ENCODE results near the gene RABGEF1.

The RABGEF1 gene

GRCh38 chr7:66731986-66732385 is 8.5 kb upstream of the RABGEF1 start:
- H3K79me2 ChIP-seq (ENCODE audit: insufficient read depth, low read length) = no peaks in the 10 kb centered on the region
- no peaks in the 10 kb centered on the region for H3K27me3 ChIP-seq (ENCODE audit: insufficient read depth, low read length, poor library complexity, severe bottlenecking)
- no peaks in the 10 kb centered on the region for H4K20me1 ChIP-seq (ENCODE audit: insufficient read depth, low read length, poor library complexity, severe bottlenecking)
- H3K4me3 ChIP-seq (ENCODE audit: low read length, poor library complexity, severe bottlenecking) = no peak overlapping the region
- H2AFZ ChIP-seq (ENCODE audit: low read length) = no peak overlapping the region
- H3K9me2 ChIP-seq (replicated peaks; ENCODE audit: low read depth, low read length) = no peaks in the 10 kb centered on the region
- H3K9ac ChIP-seq (ENCODE audit: low read depth, low read length, poor library complexity, severe bottlenecking) = no peak overlapping the region
- no peak for TF ChIP-seq EZH2phosphoT487 (IDR thresholded peaks at IDR 0.05; ENCODE audit: borderline replicate concordance)
- TF ChIP-seq CTCF (conservative IDR thresholded peaks at IDR 0.05; ENCODE audit: low read length) = no peak
- H3K9me3 ChIP-seq (ENCODE audit: insufficient read depth, low read depth, low read length) = peaks cover 5% of the 10 kb centered on the region; the same call in 1 of the 2 replicates
- H3K4me1 ChIP-seq (ENCODE audit: insufficient read depth, low read length, poor library complexity, severe bottlenecking) = no peaks in the 10 kb centered on the region
- no peaks in the 10 kb centered on the region for H3K36me3 ChIP-seq (ENCODE audit: insufficient read depth, low read length)
- no peak overlapping the region for H3K4me2 ChIP-seq (ENCODE audit: low read depth, low read length, poor library complexity, severe bottlenecking)
- H3F3A ChIP-seq (ENCODE audit: low read depth) = no peaks in the 10 kb centered on the region

- H3K9ac ChIP-seq (ENCODE audit: low read depth, low read length, poor library complexity, severe bottlenecking) = no peak overlapping the region
- H3K27me3 ChIP-seq (ENCODE audit: insufficient read depth, low read length, poor library complexity, severe bottlenecking) = no peaks in the 10 kb centered on the region
Measured at GRCh38 chr7:66732439-66732838, 8.1 kb upstream of the RABGEF1 start.

GRCh38 chr7:66734006-66734405 is 6.5 kb upstream of the RABGEF1 start:
- Histone ChIP-seq H4K20me1 (ENCODE audit: insufficient read depth, low read length, poor library complexity, severe bottlenecking) (no peaks in the 10 kb centered on the region), H3K9ac (ENCODE audit: low read depth, low read length, poor library complexity, severe bottlenecking) (no peak overlapping the region), H3K9me3 (ENCODE audit: insufficient read depth, low read depth, low read length) (peaks cover 5% of the 10 kb centered on the region; the same call in 1 of the 2 replicates), H3K36me3 (ENCODE audit: insufficient read depth, low read length) (no peaks in the 10 kb centered on the region), H2AFZ (ENCODE audit: low read length) (no peak overlapping the region), H3K4me2 (ENCODE audit: low read depth, low read length, poor library complexity, severe bottlenecking) (no peak overlapping the region), H3K4me3 (ENCODE audit: low read length, poor library complexity, severe bottlenecking) (no peak overlapping the region), H3K27me3 (ENCODE audit: insufficient read depth, low read length, poor library complexity, severe bottlenecking) (no peaks in the 10 kb centered on the region), H3F3A (ENCODE audit: low read depth) (no peaks in the 10 kb centered on the region), H3K9me2 (replicated peaks; ENCODE audit: low read depth, low read length) (no peaks in the 10 kb centered on the region), H3K4me1 (ENCODE audit: insufficient read depth, low read length, poor library complexity, severe bottlenecking) (peaks cover under 1% of the 10 kb centered on the region), H3K79me2 (ENCODE audit: insufficient read depth, low read length) (peaks cover under 1% of the 10 kb centered on the region; the same call in 1 of the 2 replicates)
- TF ChIP-seq EZH2phosphoT487 (IDR thresholded peaks at IDR 0.05; ENCODE audit: borderline replicate concordance) (no peak), CTCF (conservative IDR thresholded peaks at IDR 0.05; ENCODE audit: low read length) (no peak)

More at GRCh38 chr7:66732439-66732838, 8.1 kb upstream of the RABGEF1 start:
- H4K20me1 ChIP-seq (ENCODE audit: insufficient read depth, low read length, poor library complexity, severe bottlenecking) = no peaks in the 10 kb centered on the region
- no peaks in the 10 kb centered on the region for H3F3A ChIP-seq (ENCODE audit: low read depth)
- H3K9me3 ChIP-seq (ENCODE audit: insufficient read depth, low read depth, low read length) = peaks cover 5% of the 10 kb centered on the region; the same call in 1 of the 2 replicates
- no peak overlapping the region for H3K4me3 ChIP-seq (ENCODE audit: low read length, poor library complexity, severe bottlenecking)
- no peaks in the 10 kb centered on the region for H3K4me1 ChIP-seq (ENCODE audit: insufficient read depth, low read length, poor library complexity, severe bottlenecking)
- no peaks in the 10 kb centered on the region for H3K36me3 ChIP-seq (ENCODE audit: insufficient read depth, low read length)
- H3K4me2 ChIP-seq (ENCODE audit: low read depth, low read length, poor library complexity, severe bottlenecking) = no peak overlapping the region
- no peaks in the 10 kb centered on the region for H3K79me2 ChIP-seq (ENCODE audit: insufficient read depth, low read length)
- TF ChIP-seq CTCF (conservative IDR thresholded peaks at IDR 0.05; ENCODE audit: low read length) (no peak), EZH2phosphoT487 (IDR thresholded peaks at IDR 0.05; ENCODE audit: borderline replicate concordance) (no peak)
- H3K9me2 ChIP-seq (replicated peaks; ENCODE audit: low read depth, low read length) = no peaks in the 10 kb centered on the region
- H2AFZ ChIP-seq (ENCODE audit: low read length) = no peak overlapping the region

Measured in Loucy (cell line).